GM12873 (cell line): ENCODE results near the gene CDH4.

Experiments used
- TF ChIP-seq, protein P1 (sequence below): IDR thresholded peaks from 2 replicates; pipeline ENCODE4 v1.5.1; 2012; ENCODE audit warnings: low read depth, mild to moderate bottlenecking, moderate library complexity, low read length, control low read depth; ENCODE audit not compliant: insufficient read depth; ENCODE audit errors: missing control alignments

CDH4 gene

DNA sequence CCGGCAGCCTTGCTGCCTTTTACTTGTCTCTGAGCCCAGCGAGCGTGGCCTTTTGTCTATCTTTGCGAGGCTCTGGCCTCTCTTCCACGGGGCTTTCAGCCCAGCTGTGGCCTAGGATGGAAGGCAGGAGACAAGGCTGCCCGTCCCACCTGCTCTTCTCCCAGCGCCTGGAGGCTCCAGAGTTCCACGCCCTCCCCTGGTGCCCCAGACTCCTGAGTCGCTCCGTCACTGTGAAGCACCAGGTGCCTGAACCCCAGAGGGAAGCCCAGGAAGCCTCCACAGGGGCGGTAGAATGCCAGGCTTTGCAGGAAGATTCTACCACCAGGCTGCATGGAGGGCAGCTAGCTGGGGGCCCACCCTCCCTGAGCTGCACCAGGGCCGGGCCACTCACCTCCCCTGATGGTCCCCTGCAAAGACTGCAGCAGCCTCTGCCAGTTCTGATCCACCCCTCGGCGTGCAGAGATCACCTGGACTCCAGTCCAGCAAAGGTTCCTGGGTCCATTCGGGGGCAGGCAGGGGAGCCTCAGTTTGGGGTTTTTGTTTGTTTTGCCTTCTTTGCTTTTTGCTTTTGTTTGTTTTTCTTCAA lies 384.6 kb downstream of the CDH4 start:
- TF ChIP-seq, protein P1, sequence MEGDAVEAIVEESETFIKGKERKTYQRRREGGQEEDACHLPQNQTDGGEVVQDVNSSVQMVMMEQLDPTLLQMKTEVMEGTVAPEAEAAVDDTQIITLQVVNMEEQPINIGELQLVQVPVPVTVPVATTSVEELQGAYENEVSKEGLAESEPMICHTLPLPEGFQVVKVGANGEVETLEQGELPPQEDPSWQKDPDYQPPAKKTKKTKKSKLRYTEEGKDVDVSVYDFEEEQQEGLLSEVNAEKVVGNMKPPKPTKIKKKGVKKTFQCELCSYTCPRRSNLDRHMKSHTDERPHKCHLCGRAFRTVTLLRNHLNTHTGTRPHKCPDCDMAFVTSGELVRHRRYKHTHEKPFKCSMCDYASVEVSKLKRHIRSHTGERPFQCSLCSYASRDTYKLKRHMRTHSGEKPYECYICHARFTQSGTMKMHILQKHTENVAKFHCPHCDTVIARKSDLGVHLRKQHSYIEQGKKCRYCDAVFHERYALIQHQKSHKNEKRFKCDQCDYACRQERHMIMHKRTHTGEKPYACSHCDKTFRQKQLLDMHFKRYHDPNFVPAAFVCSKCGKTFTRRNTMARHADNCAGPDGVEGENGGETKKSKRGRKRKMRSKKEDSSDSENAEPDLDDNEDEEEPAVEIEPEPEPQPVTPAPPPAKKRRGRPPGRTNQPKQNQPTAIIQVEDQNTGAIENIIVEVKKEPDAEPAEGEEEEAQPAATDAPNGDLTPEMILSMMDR = no peak

DNA sequence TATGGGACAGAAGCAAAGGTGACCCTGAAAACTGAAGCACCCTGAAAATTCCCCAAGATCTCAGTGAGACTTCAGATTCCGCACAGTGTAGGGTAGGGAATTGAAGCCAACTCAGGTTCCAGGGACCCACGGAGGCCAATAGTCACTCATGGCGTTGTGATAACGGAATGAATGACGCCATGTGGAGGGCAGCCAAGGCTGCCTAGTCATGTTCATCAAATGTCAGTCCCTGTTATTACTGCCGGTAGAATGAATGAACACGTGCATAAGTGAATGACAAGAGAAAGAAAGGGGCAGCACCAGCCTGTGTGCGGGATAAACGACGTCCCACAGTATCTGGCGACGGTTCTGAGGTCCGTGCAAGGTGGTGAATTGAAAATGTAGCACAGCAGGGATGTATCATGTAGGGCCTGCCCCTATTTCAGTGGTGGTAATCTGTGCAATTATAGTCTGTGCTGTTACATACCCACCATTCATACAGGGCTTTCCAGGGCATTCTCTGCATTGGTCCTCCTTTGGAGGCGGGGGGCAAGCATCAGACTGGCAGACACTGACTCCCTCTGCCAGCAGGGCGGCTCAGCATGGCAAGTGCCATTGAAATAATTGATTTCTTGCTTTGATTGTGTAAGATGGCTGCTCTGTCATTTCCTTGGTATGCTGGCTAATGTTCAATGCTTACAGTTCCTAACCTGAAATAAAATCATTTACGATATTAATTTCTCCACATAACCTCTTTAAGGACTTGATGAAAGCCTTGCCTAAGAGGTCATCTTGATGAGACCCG lies 386.9 kb downstream of the CDH4 start:
- TF ChIP-seq, protein P1 = no peak

DNA sequence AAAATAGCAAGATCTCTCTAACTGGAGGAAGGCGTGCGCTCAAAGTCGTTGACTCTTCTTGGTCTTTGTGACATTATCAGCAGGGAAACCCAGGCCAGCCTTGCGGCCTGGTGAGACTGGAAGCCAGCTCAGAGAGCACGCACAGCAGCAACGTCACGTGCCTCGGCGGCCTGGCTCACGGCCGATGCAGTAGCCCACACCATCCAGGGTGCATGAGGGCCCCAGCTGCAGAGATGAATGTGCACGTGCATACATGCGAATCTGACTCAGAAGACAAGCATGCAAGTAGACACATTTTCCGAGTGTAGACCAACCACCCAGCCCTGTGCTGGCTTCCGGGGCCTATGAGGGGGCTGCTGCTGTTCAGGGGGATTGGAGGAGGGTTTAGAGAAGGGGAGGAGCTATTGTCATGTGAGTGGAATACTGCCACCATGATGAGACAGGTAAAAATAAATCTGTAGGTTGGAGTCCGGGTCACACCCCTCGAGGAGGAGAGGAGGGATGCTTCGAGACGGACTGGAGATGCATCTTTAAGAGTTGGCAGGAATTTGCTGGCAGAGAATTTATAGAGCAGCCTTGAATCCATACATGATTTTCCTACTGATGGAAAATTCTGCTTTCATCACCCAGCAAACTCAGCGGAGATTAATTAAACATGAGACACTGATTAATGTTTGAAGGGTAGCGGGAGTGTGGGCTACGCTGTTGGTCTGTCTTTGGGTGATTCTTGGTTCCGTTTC lies 388.2 kb downstream of the CDH4 start:
- TF ChIP-seq, protein P1 = no peak

DNA sequence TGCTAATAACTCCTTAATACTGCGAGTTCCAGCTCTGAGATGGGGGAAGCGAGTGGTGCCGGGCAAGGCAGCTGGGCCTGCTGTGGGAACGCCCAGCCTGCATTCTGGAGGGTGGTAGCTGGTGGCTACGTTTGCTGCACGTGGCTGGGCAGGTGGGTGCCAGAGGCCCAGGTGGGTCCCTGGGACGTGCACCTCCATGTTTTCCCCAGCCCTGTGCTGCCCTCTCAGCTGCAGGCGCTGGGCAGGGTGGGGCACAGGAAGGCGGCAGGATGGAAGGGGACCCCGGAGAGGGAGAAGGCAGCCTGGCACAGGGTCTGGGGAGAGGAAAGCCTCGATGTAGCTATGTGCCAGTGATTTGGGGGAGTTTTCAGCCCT lies 388.8 kb downstream of the CDH4 start:
- TF ChIP-seq, protein P1 = no peak

DNA sequence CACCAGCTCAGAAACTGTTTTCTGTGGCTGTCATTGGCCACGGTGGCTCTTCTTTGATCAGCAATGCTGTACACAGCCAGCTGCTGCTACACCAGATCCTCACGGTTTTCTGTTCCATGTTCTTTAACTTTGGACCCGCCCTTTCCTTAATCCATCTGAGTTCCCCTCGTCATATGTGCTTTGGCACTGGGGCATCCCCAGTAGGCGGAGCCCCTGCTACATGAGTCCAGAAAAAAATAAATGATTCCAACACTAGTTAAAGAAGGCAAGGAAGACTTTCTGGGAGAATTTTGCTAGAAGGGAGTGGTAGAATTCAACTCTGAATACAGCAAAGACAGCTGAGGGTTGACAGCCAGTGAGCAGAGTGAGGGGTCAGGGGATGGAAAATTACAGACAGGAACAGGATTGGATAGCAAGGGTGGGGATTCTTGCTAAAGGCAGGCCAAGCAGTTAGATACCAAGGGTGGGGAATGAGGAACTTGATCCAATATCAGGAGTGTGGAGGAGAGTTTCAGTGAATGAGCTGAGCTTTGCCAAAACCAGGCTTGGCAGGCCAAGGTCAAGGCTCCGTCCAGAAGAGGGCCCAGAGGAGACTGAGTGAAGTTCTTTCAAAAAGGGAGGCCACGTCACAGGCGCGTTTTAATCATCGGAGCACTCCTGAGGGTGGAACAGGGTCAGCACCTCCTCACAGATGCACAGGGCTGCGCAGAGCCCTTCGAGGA lies 391.8 kb downstream of the CDH4 start:
- TF ChIP-seq, protein P1 = no peak

DNA sequence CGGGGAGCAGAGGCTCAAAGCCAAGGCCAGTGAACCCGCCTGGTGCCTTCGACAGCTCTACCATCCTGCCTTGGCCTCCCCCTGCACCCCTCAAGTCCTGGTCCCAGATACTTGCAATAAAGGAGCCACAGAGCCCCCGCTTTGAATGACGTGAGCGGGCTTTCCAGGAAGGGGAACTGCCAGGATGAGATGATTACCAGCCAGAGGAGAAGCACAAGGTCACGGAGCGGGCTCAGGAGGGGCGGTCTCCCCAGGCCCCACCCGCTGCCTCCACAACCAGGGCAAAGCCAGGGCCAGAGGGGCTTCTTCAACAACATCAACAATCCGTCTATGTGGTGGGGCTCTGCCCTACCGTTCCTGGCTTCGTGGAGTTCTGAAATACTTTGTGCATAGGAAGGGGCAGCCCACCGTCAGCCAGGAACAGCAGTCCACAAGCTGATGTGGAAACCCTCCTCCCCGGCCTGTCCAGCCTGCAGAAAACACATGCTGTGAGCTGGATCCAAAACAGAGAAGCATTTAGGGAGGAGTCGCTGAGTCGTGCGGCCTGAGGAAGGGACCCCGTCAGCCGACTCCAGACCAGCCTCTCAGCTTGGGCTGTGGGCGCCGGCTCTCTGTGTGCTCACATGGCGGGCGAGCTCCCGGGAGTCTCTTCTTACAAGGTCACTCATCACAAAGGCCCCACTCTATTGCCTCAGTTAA lies 392.5 kb downstream of the CDH4 start:
- TF ChIP-seq, protein P1 = no peak
